ENCODE measurements around the gene TCF23. TPM values are rescaled to one million over a fixed set of nuclear protein-coding genes. Genes with fewer than 3 reads are reported as not detected.

Gene TCF23
- total RNA-seq (10 to 100 TPM in 1 of 7 donors, 1 to 10 TPM in 6; 1.8 to 14.8 (median 3.2) TPM), polyA plus RNA-seq (under 1 TPM; 0.27 to 0.93 (median 0.30) TPM)
- long read RNA-seq, donor 1, full-length matches to known transcripts: 3 of 3 reads
- long read RNA-seq, donor 1, partial matches to known transcripts: 0 of 3 reads
- long read RNA-seq, donor 1, other reads (novel, unspliced or antisense): 0 of 3 reads
- long read RNA-seq, donor 2, full-length matches to known transcripts: 6 of 11 reads
- long read RNA-seq, donor 2, partial matches to known transcripts: 5 of 11 reads
- long read RNA-seq, donor 2, other reads (novel, unspliced or antisense): 0 of 11 reads

DNA sequence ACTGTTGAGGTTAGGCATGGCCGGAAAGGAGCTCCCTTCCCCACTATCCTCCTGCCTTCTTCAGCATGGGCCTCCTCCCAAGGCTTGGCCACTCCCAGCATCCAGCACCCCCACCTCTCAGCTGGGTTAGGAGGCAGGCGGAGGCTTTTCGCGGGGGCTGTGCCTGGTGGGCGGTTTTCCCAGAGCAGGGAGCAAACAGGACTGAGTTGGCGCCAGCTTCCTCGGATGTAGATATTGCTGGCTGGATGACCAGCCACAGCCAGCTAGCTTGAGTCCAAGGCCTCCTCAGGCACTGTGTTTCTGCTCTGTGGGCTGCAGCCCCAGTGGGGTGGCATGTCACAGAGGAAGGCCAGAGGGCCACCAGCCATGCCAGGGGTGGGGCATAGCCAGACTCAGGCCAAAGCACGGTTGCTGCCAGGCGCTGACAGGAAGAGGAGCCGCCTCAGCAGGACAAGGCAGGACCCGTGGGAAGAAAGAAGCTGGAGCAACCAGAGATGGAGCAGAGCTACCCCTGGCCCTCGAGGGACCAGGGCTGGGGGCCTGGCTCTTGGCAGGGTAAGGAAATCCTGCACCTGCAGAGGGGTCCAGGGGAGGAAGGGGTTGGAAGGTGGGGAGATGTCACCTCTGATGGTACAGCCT, at the start of gene TCF23:
TCF23 (plus strand) TSS at position 204 of the 639 bp plus-strand sequence; CDS start at position 334, 130 bp downstream.
- Histone ChIP-seq H3K27me3 (replicated peaks in 1 of 7) (peaks cover 0 to 16% (median 0%) of the 10 kb centered on the region in 7 donors), H3K27ac (peak within 1 kb of the TSS in 6 of 8 donors; percentile 26 to 60 (median 46)), H3K4me1 (peaks cover 0 to 3% (median 0%) of the 10 kb centered on the region in 6 donors), H3K4me3 (peak within 1 kb of the TSS in 3 of 8 donors; percentile 9 to 34 (median 18)), H3K36me3 (no peaks in the 10 kb centered on the region), H3K9me3 (no peaks in the 10 kb centered on the region)
- intact Hi-C loops (cut with DNase I; ENCODE audit: low total_unique reads): no loop called here
- 64 to 88% (median 69%) methylated on average over 11 to 12 of the region's 12 CpGs for WGBS, 5 donors
- DNase-seq: peak; percentile 76
- peak; percentile 7 to 68 (median 61) for TF ChIP-seq POLR2AphosphoS5 (IDR thresholded peaks at IDR 0.05)
- TF ChIP-seq POLR2A (IDR thresholded peaks at IDR 0.05): no peak
- TF ChIP-seq, protein P1, sequence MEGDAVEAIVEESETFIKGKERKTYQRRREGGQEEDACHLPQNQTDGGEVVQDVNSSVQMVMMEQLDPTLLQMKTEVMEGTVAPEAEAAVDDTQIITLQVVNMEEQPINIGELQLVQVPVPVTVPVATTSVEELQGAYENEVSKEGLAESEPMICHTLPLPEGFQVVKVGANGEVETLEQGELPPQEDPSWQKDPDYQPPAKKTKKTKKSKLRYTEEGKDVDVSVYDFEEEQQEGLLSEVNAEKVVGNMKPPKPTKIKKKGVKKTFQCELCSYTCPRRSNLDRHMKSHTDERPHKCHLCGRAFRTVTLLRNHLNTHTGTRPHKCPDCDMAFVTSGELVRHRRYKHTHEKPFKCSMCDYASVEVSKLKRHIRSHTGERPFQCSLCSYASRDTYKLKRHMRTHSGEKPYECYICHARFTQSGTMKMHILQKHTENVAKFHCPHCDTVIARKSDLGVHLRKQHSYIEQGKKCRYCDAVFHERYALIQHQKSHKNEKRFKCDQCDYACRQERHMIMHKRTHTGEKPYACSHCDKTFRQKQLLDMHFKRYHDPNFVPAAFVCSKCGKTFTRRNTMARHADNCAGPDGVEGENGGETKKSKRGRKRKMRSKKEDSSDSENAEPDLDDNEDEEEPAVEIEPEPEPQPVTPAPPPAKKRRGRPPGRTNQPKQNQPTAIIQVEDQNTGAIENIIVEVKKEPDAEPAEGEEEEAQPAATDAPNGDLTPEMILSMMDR (IDR thresholded peaks at IDR 0.05 in 8 of 11, conservative IDR thresholded peaks at IDR 0.05 in 3 of 11): no peak

DNA sequence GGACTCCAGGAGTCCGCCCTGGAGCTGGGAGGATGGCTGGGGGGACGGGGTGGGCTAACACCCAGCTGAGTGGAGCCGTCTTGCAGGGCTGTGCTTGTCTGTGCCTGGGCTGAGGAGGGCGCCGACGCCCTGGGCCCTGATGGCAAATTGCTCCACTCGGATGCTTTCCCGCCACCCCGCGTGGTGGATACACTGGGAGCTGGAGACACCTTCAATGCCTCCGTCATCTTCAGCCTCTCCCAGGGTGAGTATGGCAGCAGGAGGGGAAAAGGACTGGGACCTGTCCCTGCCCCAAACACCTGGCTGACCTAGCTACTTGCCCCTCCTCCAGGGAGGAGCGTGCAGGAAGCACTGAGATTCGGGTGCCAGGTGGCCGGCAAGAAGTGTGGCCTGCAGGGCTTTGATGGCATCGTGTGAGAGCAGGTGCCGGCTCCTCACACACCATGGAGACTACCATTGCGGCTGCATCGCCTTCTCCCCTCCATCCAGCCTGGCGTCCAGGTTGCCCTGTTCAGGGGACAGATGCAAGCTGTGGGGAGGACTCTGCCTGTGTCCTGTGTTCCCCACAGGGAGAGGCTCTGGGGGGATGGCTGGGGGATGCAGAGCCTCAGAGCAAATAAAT, 49.4 kb upstream of the TCF23 start:
- peaks cover 0 to 22% (median 14%) of the 10 kb centered on the region in 6 donors for H3K4me1 ChIP-seq
- no peak overlapping the region for H3K4me3 ChIP-seq
- no peak for TF ChIP-seq POLR2AphosphoS5 (IDR thresholded peaks at IDR 0.05)
- TF ChIP-seq, protein P1 (IDR thresholded peaks at IDR 0.05 in 8 of 11, conservative IDR thresholded peaks at IDR 0.05 in 3 of 11): no peak
- TF ChIP-seq POLR2A (IDR thresholded peaks at IDR 0.05): no peak
- peaks cover 0 to 3% (median 0%) of the 10 kb centered on the region in 6 donors for H3K36me3 ChIP-seq
- no peak overlapping the region for H3K27ac ChIP-seq
- H3K27me3 ChIP-seq (replicated peaks in 1 of 7): peaks cover 0 to 10% (median 0%) of the 10 kb centered on the region in 7 donors
- DNase-seq: no peak
- H3K9me3 ChIP-seq: no peaks in the 10 kb centered on the region
- WGBS, 5 donors: 87 to 96% (median 94%) methylated on average over 9 to 19 of the region's 19 CpGs
- intact Hi-C loops (cut with DNase I; ENCODE audit: low total_unique reads): loop anchor here (5.0 kb wide), 2 partner anchors 93 to 178 kb away; partner anchors contain the start of gene DNAJC5G

DNA sequence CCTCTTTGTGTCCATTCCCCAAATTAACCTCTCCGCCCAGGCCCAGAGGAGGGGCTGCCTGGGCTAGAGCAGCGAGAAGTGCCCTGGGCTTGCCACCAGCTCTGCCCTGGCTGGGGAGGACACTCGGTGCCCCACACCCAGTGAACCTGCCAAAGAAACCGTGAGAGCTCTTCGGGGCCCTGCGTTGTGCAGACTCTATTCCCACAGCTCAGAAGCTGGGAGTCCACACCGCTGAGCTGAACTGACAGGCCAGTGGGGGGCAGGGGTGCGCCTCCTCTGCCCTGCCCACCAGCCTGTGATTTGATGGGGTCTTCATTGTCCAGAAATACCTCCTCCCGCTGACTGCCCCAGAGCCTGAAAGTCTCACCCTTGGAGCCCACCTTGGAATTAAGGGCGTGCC, 48.8 kb upstream of the TCF23 start:
- DNase-seq: no peak
- Histone ChIP-seq H3K4me1 (peaks cover 0 to 22% (median 14%) of the 10 kb centered on the region in 6 donors), H3K9me3 (no peaks in the 10 kb centered on the region), H3K4me3 (no peak overlapping the region), H3K27me3 (replicated peaks in 1 of 7) (peaks cover 0 to 10% (median 0%) of the 10 kb centered on the region in 7 donors), H3K27ac (no peak overlapping the region), H3K36me3 (peaks cover 0 to 3% (median 0%) of the 10 kb centered on the region in 6 donors)
- 80 to 92% (median 91%) methylated on average over 8 to 10 of the region's 10 CpGs for WGBS, 5 donors
- TF ChIP-seq, protein P1 (IDR thresholded peaks at IDR 0.05 in 8 of 11, conservative IDR thresholded peaks at IDR 0.05 in 3 of 11): no peak
- no peak for TF ChIP-seq POLR2A (IDR thresholded peaks at IDR 0.05)
- no peak for TF ChIP-seq POLR2AphosphoS5 (IDR thresholded peaks at IDR 0.05)
- intact Hi-C loops (cut with DNase I; ENCODE audit: low total_unique reads): no loop called here
